Uterus (tissue), 4 donors: ENCODE data around the gene PRG2. TPM values are rescaled to one million over a fixed set of nuclear protein-coding genes. Genes with fewer than 3 reads are reported as not detected.

Experiments
- DNase-seq, 2 donors: peaks; one replicate each; pipeline ENCODE4 v3.0.0-alpha.2; 2019 to 2020
- H3K27ac ChIP-seq, 2 donors: fragments of 200-600 bp; sonication (generic); 1 replicate in 1 of 2; 2 replicates in 1 of 2; pipeline ENCODE4 v1.5.1; 2016 to 2018
- H3K27me3 ChIP-seq, 2 donors: fragments of 200-600 bp; sonication (generic); one replicate each; pipeline ENCODE4 v1.5.1; 2018 to 2019; ENCODE audit warnings: control low read depth in 1 of 2
- H3K36me3 ChIP-seq, 2 donors: fragments of 200-600 bp; sonication (generic); one replicate each; pipeline ENCODE4 v1.5.1; 2019; ENCODE audit warnings: control low read depth in 1 of 2
- H3K4me1 ChIP-seq, 2 donors: fragments of 200-600 bp; sonication (generic); one replicate each; pipeline ENCODE4 v1.5.1; 2018 to 2019; ENCODE audit warnings: control low read depth in 1 of 2
- H3K4me3 ChIP-seq, 2 donors: fragments of 200-600 bp; sonication (generic); 1 replicate in 1 of 2; 2 replicates in 1 of 2; pipeline ENCODE4 v1.5.1; 2018 to 2019; ENCODE audit warnings: mild to moderate bottlenecking in 1 of 2
- H3K9me3 ChIP-seq, 2 donors: fragments of 200-600 bp; sonication (generic); one replicate each; pipeline ENCODE4 v1.5.1; 2019; ENCODE audit warnings: control low read depth in 1 of 2
- CTCF ChIP-seq, 4 experiments: fragments of 200-600 bp in 2 of 4; fragments of 450-650 bp in 2 of 4; sonication (generic) in 2 of 4; IDR thresholded peaks; one replicate each; pipeline ENCODE4 v1.5.1; 2016 to 2019; ENCODE audit warnings: antibody characterized with exemption in 4 of 4, mild to moderate bottlenecking in 2 of 4, moderate library complexity in 1 of 4
- POLR2A ChIP-seq, 2 donors: fragments of 450-650 bp; IDR thresholded peaks; one replicate each; pipeline ENCODE4 v1.6.1; 2016; ENCODE audit warnings: antibody characterized with exemption in 2 of 2, mild to moderate bottlenecking in 1 of 2, moderate library complexity in 1 of 2
- intact Hi-C: fragments of 100-400 bp; cut with DNase I; formaldehyde crosslinking; loops from one replicate; pipeline ENCODE4 v1.15.1; 2023; ENCODE audit warnings: low total_unique reads
- total RNA-seq, 4 donors: library from RNA; depleted of rRNA in 3 of 4; stranded (reverse); fragments of >200 nt in 3 of 4; gene quantifications; one replicate each; pipeline versions ENCODE4 v1.1.0 to v1.2.4, GENCODE V29; 2014 to 2023
- donor health status: DM: yes; HTN: yes; CAD: no.

PRG2 gene
- total RNA-seq, 4 donors from 2014 or later: 0.21 TPM; not detected in 3

GRCh38 chr11:57416436-57416835 is 26.0 kb upstream of the PRG2 start:
- Histone ChIP-seq H3K27me3 (no peaks in the 10 kb centered on the region), H3K27ac (no peak overlapping the region), H3K4me1 (no peaks in the 10 kb centered on the region), H3K4me3 (no peak overlapping the region), H3K36me3 (no peaks in the 10 kb centered on the region), H3K9me3 (no peaks in the 10 kb centered on the region)
- DNase-seq: no peak
- intact Hi-C loops: no loop called here
- TF ChIP-seq POLR2A (IDR thresholded peaks at IDR 0.05) (no peak), CTCF (IDR thresholded peaks at IDR 0.05) (no peak)

GRCh38 chr11:57414612-57415212 is 24.3 kb upstream of the PRG2 start:
- no peak for DNase-seq
- H3K4me1 ChIP-seq: no peaks in the 10 kb centered on the region
- no peak for TF ChIP-seq POLR2A (IDR thresholded peaks at IDR 0.05)
- TF ChIP-seq CTCF (IDR thresholded peaks at IDR 0.05): no peak
- no peak overlapping the region for H3K27ac ChIP-seq
- H3K9me3 ChIP-seq: no peaks in the 10 kb centered on the region
- H3K4me3 ChIP-seq: no peak overlapping the region
- no peaks in the 10 kb centered on the region for H3K36me3 ChIP-seq
- intact Hi-C loops: no loop called here
- H3K27me3 ChIP-seq: no peaks in the 10 kb centered on the region

GRCh38 chr11:57413681-57414080 is 23.2 kb upstream of the PRG2 start:
- no peak for DNase-seq
- H3K36me3 ChIP-seq: no peaks in the 10 kb centered on the region
- no peaks in the 10 kb centered on the region for H3K27me3 ChIP-seq
- no peaks in the 10 kb centered on the region for H3K9me3 ChIP-seq
- intact Hi-C loops: no loop called here
- no peak overlapping the region for H3K27ac ChIP-seq
- no peaks in the 10 kb centered on the region for H3K4me1 ChIP-seq
- no peak for TF ChIP-seq POLR2A (IDR thresholded peaks at IDR 0.05)
- TF ChIP-seq CTCF (IDR thresholded peaks at IDR 0.05): no peak
- no peak overlapping the region for H3K4me3 ChIP-seq

- no peak overlapping the region for H3K27ac ChIP-seq
- intact Hi-C loops: no loop called here
- no peak for DNase-seq
These were observed 19.8 kb upstream of the PRG2 start for GRCh38 chr11:57410287-57410686.

More at GRCh38 chr11:57410287-57410686, 19.8 kb upstream of the PRG2 start:
- no peaks in the 10 kb centered on the region for H3K36me3 ChIP-seq
- H3K4me1 ChIP-seq: no peaks in the 10 kb centered on the region
- no peaks in the 10 kb centered on the region for H3K27me3 ChIP-seq
- H3K4me3 ChIP-seq: no peak overlapping the region
- no peaks in the 10 kb centered on the region for H3K9me3 ChIP-seq
- no peak for TF ChIP-seq POLR2A (IDR thresholded peaks at IDR 0.05)
- TF ChIP-seq CTCF (IDR thresholded peaks at IDR 0.05): no peak
